H1 (cell line): ENCODE data around the gene SMIM24. TPM values are rescaled to one million over a fixed set of nuclear protein-coding genes. Genes with fewer than 3 reads are reported as not detected.
A peak's percentile ranks its signal among the peaks of the same experiment; 100 is the strongest.

Experiments
- CTCF ChIA-PET: fragments of 300-600 bp; sonication (Branson Sonifier 250); formaldehyde crosslinking; loops from one replicate; lab custom pipeline; 2021; ENCODE audit not compliant: partially characterized antibody; lab: Charles Lee
- POLR2A ChIA-PET: fragments of 300-600 bp; sonication (Branson Sonifier 250); formaldehyde crosslinking; loops from one replicate; lab custom pipeline; 2021; ENCODE audit warnings: inconsistent platforms; ENCODE audit not compliant: partially characterized antibody; lab: Charles Lee
- DNase-seq, 2 experiments: peaks; one replicate each; pipeline versions ENCODE4 v3.0.0 to v3.0.0-alpha.2; 2010 to 2022; ENCODE audit warnings: low spot score in 2 of 2, low read depth in 1 of 2, mixed read lengths in 1 of 2
- FAIRE-seq: peaks from 2 replicates; lab custom pipeline; 2011; peaks lifted over from hg19 to GRCh38; lab: Jason Lieb, UNC
- H2AFZ ChIP-seq: 2 replicates; pipeline ENCODE4 v1.8.1; 2012; ENCODE audit warnings: low read length, inconsistent platforms
- H2AK5ac ChIP-seq: 2 replicates; pipeline ENCODE4 v1.6.1; 2013; ENCODE audit warnings: low read depth, low read length
- H2BK120ac ChIP-seq: replicated peaks from 2 replicates; pipeline ENCODE3; 2013; ENCODE audit warnings: low read depth, low read length, inconsistent platforms
- H2BK12ac ChIP-seq: 2 replicates; pipeline ENCODE4 v1.6.1; 2013; ENCODE audit warnings: low read depth, low read length
- H2BK15ac ChIP-seq: 2 replicates; pipeline ENCODE4 v1.6.1; 2013; ENCODE audit warnings: low read length
- H2BK20ac ChIP-seq: 2 replicates; pipeline ENCODE4 v1.6.1; 2013; ENCODE audit warnings: low read length
- H2BK5ac ChIP-seq: 2 replicates; pipeline ENCODE4 v1.6.1; 2013; ENCODE audit warnings: low read depth, low read length
- H3K14ac ChIP-seq: 2 replicates; pipeline ENCODE4 v1.6.1; 2013; ENCODE audit warnings: inconsistent platforms; ENCODE audit not compliant: insufficient read length
- H3K18ac ChIP-seq: 2 replicates; pipeline ENCODE4 v1.6.1; 2013; ENCODE audit warnings: low read length; ENCODE audit errors: extremely low read depth
- H3K23ac ChIP-seq: 2 replicates; pipeline ENCODE4 v1.6.1; 2013; ENCODE audit warnings: inconsistent platforms; ENCODE audit not compliant: insufficient read length
- H3K23me2 ChIP-seq: 2 replicates; pipeline ENCODE4 v1.6.1; 2013; ENCODE audit warnings: low read depth, low read length
- H3K27ac ChIP-seq: 2 replicates; pipeline ENCODE4 v1.6.1; 2011; ENCODE audit warnings: low read depth, low read length, inconsistent platforms
- H3K27me3 ChIP-seq, 4 experiments: replicated peaks in 1 of 4; 1 replicate in 1 of 4; 2 replicates in 3 of 4; pipeline versions ENCODE4 v1.6.1 to v1.8.1; 2011 to 2013; ENCODE audit warnings: low read length in 3 of 4, mild to moderate bottlenecking in 3 of 4, inconsistent platforms in 2 of 4, mixed read lengths in 2 of 4, moderate library complexity in 1 of 4; ENCODE audit not compliant: control insufficient read depth in 3 of 4, insufficient read depth in 3 of 4; ENCODE audit errors: extremely low read depth in 1 of 4
- H3K36me3 ChIP-seq, 4 experiments: 2 replicates each; pipeline versions ENCODE4 v1.6.1 to v1.8.1; 2011 to 2013; ENCODE audit warnings: mild to moderate bottlenecking in 4 of 4, low read length in 3 of 4, moderate library complexity in 2 of 4, control low read depth in 1 of 4, inconsistent platforms in 1 of 4; ENCODE audit not compliant: insufficient read depth in 4 of 4, control insufficient read depth in 2 of 4
- H3K4ac ChIP-seq: replicated peaks from 2 replicates; pipeline ENCODE3; 2013; ENCODE audit warnings: low read length, low read depth, mixed read lengths, inconsistent platforms; ENCODE audit not compliant: insufficient read length
- H3K4me1 ChIP-seq, 4 experiments: replicated peaks in 1 of 4; 1 replicate in 1 of 4; 2 replicates in 3 of 4; pipeline versions ENCODE4 v1.6.1 to v1.8.1; 2011 to 2013; ENCODE audit warnings: low read length in 3 of 4, inconsistent platforms in 2 of 4, mixed read lengths in 1 of 4; ENCODE audit not compliant: insufficient read depth in 4 of 4, control insufficient read depth in 3 of 4
- H3K4me2 ChIP-seq, 2 experiments: 2 replicates each; pipeline versions ENCODE4 v1.6.1 to v1.8.1; 2011 to 2013; ENCODE audit warnings: low read depth in 2 of 2, low read length in 2 of 2, control low read depth in 1 of 2, inconsistent platforms in 1 of 2, mild to moderate bottlenecking in 1 of 2; ENCODE audit not compliant: insufficient read depth in 1 of 2
- H3K4me3 ChIP-seq, 4 experiments: fragments of 200-600, 300-600 bp in 1 of 4; sonication (generic), shearing (Covaris generic), sonication (Bioruptor Twin) in 1 of 4; 2 replicates each; pipeline versions ENCODE4 v1.5.1 to v1.8.1; 2011 to 2016; ENCODE audit warnings: low read length in 4 of 4, low read depth in 3 of 4, control low read depth in 2 of 4, inconsistent platforms in 2 of 4, mild to moderate bottlenecking in 2 of 4, mixed read lengths in 1 of 4, moderate library complexity in 1 of 4; ENCODE audit not compliant: insufficient read depth in 2 of 4; ENCODE audit errors: extremely low read depth in 1 of 4
- H3K56ac ChIP-seq: replicated peaks from 2 replicates; pipeline ENCODE3; 2013; ENCODE audit warnings: low read depth, mild to moderate bottlenecking, mixed read lengths, low read length, inconsistent platforms; ENCODE audit not compliant: insufficient read length
- H3K79me1 ChIP-seq: 2 replicates; pipeline ENCODE4 v1.6.1; 2013; ENCODE audit warnings: low read depth, low read length, control low read depth
- H3K79me2 ChIP-seq, 2 experiments: 2 replicates each; pipeline versions ENCODE4 v1.6.1 to v1.8.1; 2012 to 2013; ENCODE audit warnings: low read length in 2 of 2, mild to moderate bottlenecking in 2 of 2, inconsistent platforms in 1 of 2; ENCODE audit not compliant: insufficient read depth in 2 of 2, control insufficient read depth in 1 of 2
- H3K9ac ChIP-seq, 4 experiments: replicated peaks in 1 of 4; 1 replicate in 1 of 4; 2 replicates in 3 of 4; pipeline versions ENCODE4 v1.6.1 to v1.8.1; 2011 to 2013; ENCODE audit warnings: low read depth in 3 of 4, low read length in 3 of 4, control low read depth in 2 of 4, mild to moderate bottlenecking in 2 of 4, moderate library complexity in 2 of 4, inconsistent platforms in 1 of 4; ENCODE audit errors: extremely low read depth in 1 of 4
- H3K9me3 ChIP-seq, 2 experiments: 2 replicates each; pipeline versions ENCODE4 v1.6.1 to v1.8.1; 2012 to 2013; ENCODE audit warnings: mild to moderate bottlenecking in 2 of 2, moderate library complexity in 2 of 2, control low read depth in 1 of 2, inconsistent platforms in 1 of 2, low read depth in 1 of 2, low read length in 1 of 2, mixed read lengths in 1 of 2; ENCODE audit not compliant: insufficient read depth in 2 of 2
- H4K20me1 ChIP-seq, 2 experiments: replicated peaks in 1 of 2; 2 replicates each; pipeline versions ENCODE3 to v1.8.1; 2011 to 2013; ENCODE audit warnings: inconsistent platforms in 2 of 2, low read length in 2 of 2, mild to moderate bottlenecking in 1 of 2; ENCODE audit not compliant: insufficient read depth in 2 of 2, control insufficient read depth in 1 of 2
- H4K5ac ChIP-seq: 2 replicates; pipeline ENCODE4 v1.6.1; 2013; ENCODE audit warnings: low read length, low read depth, mixed read lengths, inconsistent platforms; ENCODE audit not compliant: insufficient read length
- H4K8ac ChIP-seq: 2 replicates; pipeline ENCODE4 v1.8.0; 2013; ENCODE audit warnings: mild to moderate bottlenecking, moderate library complexity, low read length, inconsistent platforms; ENCODE audit not compliant: insufficient read depth; ENCODE audit errors: extremely low read depth
- H4K91ac ChIP-seq: replicated peaks from 2 replicates; pipeline ENCODE3; 2013; ENCODE audit warnings: low read length, mixed read lengths, inconsistent platforms; ENCODE audit not compliant: insufficient read length
- CHD2 ChIP-seq: IDR thresholded peaks from 2 replicates; pipeline ENCODE4 v1.6.1; 2012; ENCODE audit warnings: low read length, improper control_type of control experiment
- NRF1 ChIP-seq: IDR thresholded peaks from 2 replicates; pipeline ENCODE4 v1.6.1; 2011; ENCODE audit warnings: mild to moderate bottlenecking, low read depth, low read length, improper control_type of control experiment
- SIRT6 ChIP-seq: IDR thresholded peaks from one replicate; pipeline ENCODE4 v1.7.1; 2012; ENCODE audit warnings: low read length, inconsistent platforms
- YY1 ChIP-seq: IDR thresholded peaks from 2 replicates; pipeline ENCODE4 v1.6.1; 2011; ENCODE audit warnings: low read depth, mild to moderate bottlenecking, low read length
- WGBS, 2 experiments: shearing (Covaris generic) in 1 of 2; methylation state at CpG; one replicate each; pipeline versions ENCODE4 v1.1.6 to v1.1.7; 2013 to 2015; ENCODE audit warnings: low lambda C conversion rate in 2 of 2, mixed read lengths in 2 of 2, inconsistent platforms in 1 of 2, low coverage in 1 of 2, missing lambda C conversion rate in 1 of 2; ENCODE audit not compliant: insufficient replicate concordance in 2 of 2, insufficient coverage in 1 of 2, insufficient read length in 1 of 2; ENCODE audit errors: extremely low coverage in 1 of 2, missing lambda C conversion rate in 1 of 2; 5-methylcytosine and 5-hydroxymethylcytosine counted together
- polyA plus RNA-seq, 7 experiments: library from polyadenylated mRNA; depleted of rRNA in 3 of 7; stranded (reverse) in 5 of 7; unstranded in 2 of 7; fragments of >200 nt in 5 of 7; fragments of 200-250 nt in 2 of 7; gene quantifications; 1 replicate in 5 of 7; 2 replicates in 1 of 7; 4 replicates in 1 of 7; pipeline versions ENCODE4 v1.2.1 to v1.2.3, GENCODE V29; 2011 to 2013; ENCODE audit warnings: missing spikeins in 2 of 7, mixed read lengths in 2 of 7
- total RNA-seq: library from RNA; stranded (reverse); fragmentation: NEBNext Ultra II Directional; extraction: Animal tissue kit (Norgen Biotek cat#: 25700); gene quantifications from 2 replicates; pipeline ENCODE4 v1.2.1, GENCODE V29; 2021

SMIM24 gene
- total and polyA plus RNA-seq, 2 of the 8 experiments (the other 6 are each of a cell fraction or from before 2014, with no cell fraction given) = 3.8 to 4.5 TPM

GRCh38 chr19:3444695-3445234 is 35.6 kb downstream of the SMIM24 start:
- Histone ChIP-seq H3K79me2 (no peaks in the 10 kb centered on the region), H3K27me3 (no peaks in the 10 kb centered on the region), H3K9ac (no peak overlapping the region), H2AFZ (no peak overlapping the region), H3K23me2 (peaks cover 2% of the 10 kb centered on the region; the same call in 1 of the 2 replicates), H3K56ac (no peak overlapping the region), H4K5ac (no peak overlapping the region), H3K4me1 (peaks cover 3 to 15% (median 10%) of the 10 kb centered on the region in 4 experiments), H3K9me3 (no peaks in the 10 kb centered on the region), H2BK20ac (no peak overlapping the region), H3K14ac (no peak overlapping the region), H3K4ac (peak overlapping the region; percentile 63), H2BK12ac (peak overlapping the region; percentile 3; the same call in 1 of the 2 replicates), H3K4me2 (peak overlapping the region; percentile 29 to 61; a peak in 3 of 4 replicates), H3K79me1 (no peaks in the 10 kb centered on the region), H3K36me3 (no peaks in the 10 kb centered on the region), H3K4me3 (peak overlapping the region in 1 of 4 experiments; percentile 35; a peak in 2 of 8 replicates), H2BK120ac (no peak overlapping the region), H4K8ac (no peak overlapping the region; the same call in 1 of the 2 replicates), H2BK15ac (peak overlapping the region; percentile 6; the same call in 1 of the 2 replicates), H2AK5ac (no peak overlapping the region), H3K23ac (no peak overlapping the region), H2BK5ac (peak overlapping the region; percentile 84), H3K18ac (peak overlapping the region; percentile 44; the same call in 1 of the 2 replicates), H4K20me1 (peaks cover 0 to 5% of the 10 kb centered on the region in 2 experiments), H3K27ac (no peak overlapping the region), H4K91ac (peak overlapping the region; percentile 76)
- 78% methylated on average over 24 of the region's 24 CpGs; no CpG with 5 or more reads in 1 of the 2 experiments for WGBS, 2 experiments
- DNase-seq = no peak
- ChIA-PET CTCF (interaction anchor here (0.6 to 5.9 kb wide), 12 partner anchors 10 to 429 kb away, joined by 3 to 66 read pairs (median 3); no protein-coding TSS in a partner anchor), POLR2A (interaction anchor here (0.7 to 2.0 kb wide), 7 partner anchors 10 to 227 kb away, joined by 3 to 6 read pairs (median 4); no protein-coding TSS in a partner anchor)
- FAIRE-seq = no peak
- TF ChIP-seq SIRT6 = no peak
- TF ChIP-seq NRF1 = no peak
- no peak for TF ChIP-seq YY1
- TF ChIP-seq CHD2 = no peak
